Embryonic facial prominence (tissue), 1 donor: ENCODE results near the gene MYO15B.

Source experiments
- DNase-seq: peaks from one replicate; pipeline ENCODE4 v3.0.0-alpha.2; 2016; ENCODE audit errors: extremely low spot score

MYO15B gene

DNA sequence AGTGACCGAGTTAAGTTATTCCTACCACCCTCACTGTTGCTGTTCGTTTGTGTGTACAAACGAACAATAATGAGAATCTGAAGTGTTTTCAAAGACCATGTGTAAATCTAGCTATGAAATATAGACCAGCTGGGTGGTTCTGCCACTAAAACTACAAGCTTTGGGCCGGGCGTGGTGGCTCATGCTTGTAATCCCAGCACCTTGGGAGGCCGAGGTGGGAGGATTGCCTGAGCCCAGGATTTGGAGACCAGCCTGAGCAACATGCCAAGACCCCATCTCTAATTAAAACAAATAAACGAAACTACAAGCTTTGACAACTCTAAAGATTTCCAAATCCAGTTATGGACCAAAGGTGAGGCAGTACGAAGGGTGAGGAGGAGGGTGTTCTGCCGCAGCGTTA is 78.4 kb downstream of the MYO15B start:
- no peak for DNase-seq

DNA sequence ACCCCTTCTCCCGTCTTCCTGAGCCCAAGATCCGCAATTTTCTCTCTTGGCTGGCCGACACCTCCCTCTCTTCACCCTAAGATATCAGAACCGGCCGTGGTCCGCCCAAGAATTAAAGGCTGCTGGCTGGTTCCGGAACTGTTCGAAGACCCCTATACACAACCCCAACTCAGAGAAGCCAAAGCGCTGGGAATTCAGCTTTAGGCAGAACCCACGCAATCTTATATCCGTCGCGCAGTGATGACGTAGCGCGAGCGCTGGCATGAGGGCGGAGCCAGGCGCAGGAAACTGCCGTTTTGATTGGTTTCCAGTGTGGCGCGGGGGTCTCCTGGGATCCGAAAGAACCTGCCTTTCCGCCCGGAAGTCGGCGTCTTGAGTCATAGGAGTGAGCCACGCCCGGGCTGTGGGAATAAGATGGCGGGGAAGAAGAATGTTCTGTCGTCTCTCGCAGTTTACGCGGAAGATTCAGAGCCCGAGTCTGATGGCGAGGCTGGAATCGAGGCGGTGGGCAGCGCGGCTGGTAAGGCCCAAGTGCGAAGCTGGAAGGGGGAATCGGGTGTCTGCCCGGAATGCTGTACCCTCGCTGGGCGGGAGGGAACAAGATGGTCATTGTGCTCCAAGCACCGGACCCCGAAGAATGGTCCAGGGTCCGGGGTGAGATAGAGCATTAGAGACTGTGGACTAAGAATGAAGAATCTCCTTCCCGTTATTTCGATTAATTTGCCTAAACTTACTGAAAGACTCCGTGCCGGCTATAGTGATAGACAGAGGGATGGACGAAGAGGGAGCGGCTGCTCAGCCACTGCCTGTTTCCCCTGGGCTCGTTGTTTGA is 79.6 kb downstream of the MYO15B start, which contains the start of the genes RECQL5 and SAP30BP:
RECQL5 (minus strand) TSS at position 196 of the 832 bp plus-strand sequence. CDS start 597 bp downstream, outside the sequence.
SAP30BP (plus strand) TSS at position 380 of the 832 bp plus-strand sequence; CDS start at position 415, 35 bp downstream.
- peak; percentile 96 for DNase-seq

DNA sequence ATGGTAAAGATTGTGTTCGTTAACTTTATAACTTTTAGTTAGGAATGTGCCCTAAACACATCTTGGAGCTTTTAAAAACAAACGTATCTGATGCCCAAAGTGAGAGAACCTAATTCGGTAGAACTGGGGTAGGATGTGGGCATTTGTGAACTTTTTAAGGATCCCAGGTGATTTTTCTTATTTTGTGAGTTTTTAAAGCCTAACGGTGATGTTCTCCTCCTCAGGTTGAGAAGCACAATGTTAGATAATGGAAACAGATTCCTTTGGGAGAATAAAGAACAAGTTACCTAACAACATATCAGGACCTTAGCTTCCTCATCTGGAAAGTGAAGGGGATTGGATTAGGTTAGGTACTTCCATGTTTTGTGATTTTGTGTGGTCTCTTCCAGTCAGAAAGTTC is 80.2 kb downstream of the MYO15B start:
- DNase-seq: no peak

DNA sequence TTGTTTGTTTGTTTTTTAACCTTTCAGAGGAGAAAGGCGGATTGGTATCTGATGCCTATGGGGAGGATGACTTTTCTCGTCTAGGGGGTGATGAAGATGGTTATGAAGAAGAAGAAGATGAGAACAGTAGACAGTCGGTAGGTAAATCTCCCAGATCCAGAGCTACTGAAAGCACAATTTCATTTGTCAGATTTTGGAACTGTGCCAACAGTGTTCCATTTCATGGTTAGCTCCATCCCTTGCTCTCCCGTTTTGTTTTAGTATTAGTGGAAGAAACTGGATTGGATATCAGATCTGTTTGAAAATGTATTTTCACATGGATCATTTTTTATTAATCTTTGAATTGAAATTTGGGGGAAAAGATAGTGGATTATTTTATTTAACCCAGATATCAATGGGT is 80.9 kb downstream of the MYO15B start:
- no peak for DNase-seq

DNA sequence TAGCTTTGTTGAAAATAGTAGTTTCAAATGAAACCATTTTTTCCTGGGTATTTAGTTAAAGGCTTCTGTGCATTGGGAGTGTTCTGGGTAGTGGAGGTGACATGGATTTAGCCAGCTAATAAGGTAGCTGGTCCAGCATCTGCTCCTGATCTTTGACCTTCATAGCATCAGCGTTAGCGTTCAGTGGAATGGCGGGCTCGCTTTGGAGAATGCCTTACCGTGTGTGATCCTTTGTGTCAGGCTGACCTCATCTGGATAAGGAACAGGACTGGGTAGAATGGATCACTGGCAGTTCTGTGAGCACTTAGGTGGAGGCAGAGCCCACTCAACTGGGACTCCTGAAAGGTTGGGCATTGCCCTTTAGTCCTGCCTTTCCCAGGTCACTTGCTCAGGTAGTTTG is 83.3 kb downstream of the MYO15B start:
- no peak for DNase-seq

DNA sequence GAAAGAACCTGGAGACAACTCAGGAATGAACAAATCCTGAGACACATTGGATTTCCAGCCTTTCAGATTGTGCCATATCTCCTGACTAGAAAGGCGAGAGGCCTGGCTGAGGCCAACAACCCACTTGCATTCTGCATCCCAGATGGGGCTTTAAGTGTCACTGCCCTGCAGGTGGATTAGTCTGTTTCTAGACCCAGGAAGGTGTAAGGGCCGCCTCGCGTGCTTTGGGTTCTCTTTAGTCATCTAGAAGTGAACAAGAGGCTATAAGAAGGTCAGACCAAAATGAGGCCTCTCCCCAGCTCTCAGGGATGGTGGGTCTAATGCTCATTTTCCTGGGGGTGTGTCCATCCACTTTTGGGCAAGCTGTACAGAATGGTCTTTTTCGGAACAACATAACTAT is 84.4 kb downstream of the MYO15B start:
- DNase-seq: no peak

DNA sequence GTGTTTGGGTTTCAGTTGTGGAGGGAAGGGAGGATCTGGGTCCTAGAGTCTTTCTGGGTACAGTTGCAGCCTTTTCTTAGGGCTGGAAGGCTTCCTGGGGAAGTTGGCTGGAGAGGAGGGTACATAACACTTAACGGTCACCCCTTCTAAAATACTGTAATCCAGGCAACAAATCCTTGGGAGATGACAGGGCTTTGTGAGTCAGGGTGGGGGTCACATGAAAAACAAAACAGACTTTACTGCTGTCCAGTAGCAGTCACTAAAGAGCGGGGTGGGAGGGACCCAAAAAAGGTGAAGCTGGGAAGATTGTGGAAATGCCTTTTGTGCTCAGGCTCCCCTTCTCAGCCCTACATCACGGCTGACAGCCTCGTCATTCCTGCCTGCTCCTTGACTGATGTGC is 85.9 kb downstream of the MYO15B start:
- no peak for DNase-seq
